DND-41 (cell line): ENCODE data around the gene MGAT4B.

Experiments
- EZH2 ChIP-seq: IDR thresholded peaks from 3 replicates; pipeline ENCODE4 v1.6.1; 2012; ENCODE audit warnings: borderline replicate concordance, low read depth, mild to moderate bottlenecking, moderate library complexity, low read length, inconsistent platforms; ENCODE audit not compliant: severe bottlenecking
- TF ChIP-seq, protein P1 (sequence below): IDR thresholded peaks from 2 replicates; pipeline ENCODE4 v1.5.1; 2012; ENCODE audit warnings: borderline replicate concordance, low read length, moderate library complexity, mild to moderate bottlenecking; ENCODE audit not compliant: poor library complexity, severe bottlenecking; ENCODE audit errors: extremely low read depth

DNA sequence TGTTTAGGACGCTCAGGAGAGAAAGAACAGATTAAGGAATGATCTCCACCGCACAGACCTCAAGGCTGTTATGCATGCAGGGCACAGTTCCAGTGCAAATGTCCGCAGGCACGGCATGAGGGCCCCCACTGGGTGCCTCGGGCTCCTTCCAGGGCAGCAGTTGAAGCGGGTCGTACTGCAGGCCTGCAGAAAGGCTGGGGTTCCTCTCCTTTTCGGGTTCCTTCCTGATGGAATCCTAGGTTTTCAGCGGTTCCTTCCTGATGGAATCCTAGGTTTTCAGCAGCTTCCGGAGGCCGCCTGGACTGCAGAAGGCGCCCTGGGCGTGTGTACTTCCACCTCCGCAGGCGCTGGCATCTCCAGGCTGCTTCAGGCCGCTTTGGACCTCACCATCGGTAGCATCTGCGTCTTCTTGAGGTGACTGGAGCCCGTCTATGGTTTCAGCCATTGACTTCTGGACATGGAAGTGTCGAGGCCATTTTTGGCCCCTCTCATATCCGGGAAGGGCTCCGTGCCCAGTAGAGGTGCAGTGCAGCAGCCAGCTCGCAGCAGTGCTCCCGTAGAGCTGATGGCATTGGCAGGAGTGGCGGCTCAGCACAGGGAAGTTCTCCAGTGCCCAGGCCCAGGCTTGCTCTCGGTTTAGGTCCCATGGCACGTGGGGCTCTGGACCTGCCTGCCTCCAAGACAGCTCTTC, 5.6 kb upstream of the MGAT4B start:
- TF ChIP-seq, protein P1, sequence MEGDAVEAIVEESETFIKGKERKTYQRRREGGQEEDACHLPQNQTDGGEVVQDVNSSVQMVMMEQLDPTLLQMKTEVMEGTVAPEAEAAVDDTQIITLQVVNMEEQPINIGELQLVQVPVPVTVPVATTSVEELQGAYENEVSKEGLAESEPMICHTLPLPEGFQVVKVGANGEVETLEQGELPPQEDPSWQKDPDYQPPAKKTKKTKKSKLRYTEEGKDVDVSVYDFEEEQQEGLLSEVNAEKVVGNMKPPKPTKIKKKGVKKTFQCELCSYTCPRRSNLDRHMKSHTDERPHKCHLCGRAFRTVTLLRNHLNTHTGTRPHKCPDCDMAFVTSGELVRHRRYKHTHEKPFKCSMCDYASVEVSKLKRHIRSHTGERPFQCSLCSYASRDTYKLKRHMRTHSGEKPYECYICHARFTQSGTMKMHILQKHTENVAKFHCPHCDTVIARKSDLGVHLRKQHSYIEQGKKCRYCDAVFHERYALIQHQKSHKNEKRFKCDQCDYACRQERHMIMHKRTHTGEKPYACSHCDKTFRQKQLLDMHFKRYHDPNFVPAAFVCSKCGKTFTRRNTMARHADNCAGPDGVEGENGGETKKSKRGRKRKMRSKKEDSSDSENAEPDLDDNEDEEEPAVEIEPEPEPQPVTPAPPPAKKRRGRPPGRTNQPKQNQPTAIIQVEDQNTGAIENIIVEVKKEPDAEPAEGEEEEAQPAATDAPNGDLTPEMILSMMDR, result no peak
- TF ChIP-seq EZH2, result no peak
